ENCODE data around the gene HINT3. TPM values are rescaled to one million over a fixed set of nuclear protein-coding genes. Genes with fewer than 3 reads are reported as not detected.

The HINT3 gene
- total RNA-seq, 2 donors from 2014 or later, result 8.8 to 14.5 TPM

DNA sequence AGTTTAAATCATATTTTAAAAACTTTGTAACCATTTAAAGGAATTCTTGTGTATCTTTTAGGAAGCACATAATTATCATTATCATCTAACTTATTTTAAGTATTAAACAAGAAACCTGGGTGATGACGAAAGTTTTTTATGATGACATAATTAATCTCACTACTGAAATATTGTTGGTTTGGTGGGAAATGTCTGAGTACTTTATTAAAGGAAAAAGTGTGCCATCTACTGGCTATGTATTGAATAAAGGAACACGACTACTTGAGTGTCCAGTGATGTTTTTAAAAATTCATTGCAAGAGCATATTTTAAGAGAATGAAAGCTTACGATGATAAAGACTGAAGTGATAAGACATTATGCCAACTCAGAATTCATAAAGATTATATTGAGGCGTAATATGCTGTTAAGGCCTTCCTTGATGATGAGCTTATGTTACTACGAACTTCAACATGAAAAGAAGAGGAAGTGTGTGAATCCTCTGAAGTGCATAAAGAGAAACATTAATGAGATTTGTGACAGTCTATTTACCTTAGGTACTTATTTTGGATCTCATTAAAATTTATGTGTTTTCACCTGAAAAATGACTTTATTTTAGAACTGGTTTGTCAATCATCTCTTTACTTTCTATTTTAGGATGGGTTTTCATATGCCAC lies 17.8 kb downstream of the HINT3 start:
- DNase-seq (no peak), ATAC-seq (peak; percentile 80)
- Histone ChIP-seq H3K27me3 (no peaks in the 10 kb centered on the region), H3K4me1 (peaks cover 4% of the 10 kb centered on the region), H3K9me3 (no peaks in the 10 kb centered on the region), H3K36me3 (replicated peaks in 1 of 2; ENCODE audit: insufficient read depth in 1 of 2, low read depth in 2 of 2) (peaks cover 0 to 2% of the 10 kb centered on the region in 2 donors), H3K4me3 (no peak overlapping the region), H3K27ac (no peak overlapping the region)
- no peak for TF ChIP-seq POLR2A (IDR thresholded peaks at IDR 0.05)
- peak; percentile 12 to 68 (median 61) for TF ChIP-seq CTCF (IDR thresholded peaks at IDR 0.05)
- intact Hi-C loops (cut with DNase I), result loop anchor here (10.0 kb wide), 1 partner anchor 90 kb away; no protein-coding TSS in a partner anchor
- WGBS, 2 donors, result 25 to 27% methylated on average over 5 of the region's 5 CpGs

- Histone ChIP-seq H3K27ac (no peak overlapping the region), H3K4me3 (no peak overlapping the region), H3K27me3 (no peaks in the 10 kb centered on the region), H3K4me1 (no peaks in the 10 kb centered on the region), H3K36me3 (replicated peaks in 1 of 2; ENCODE audit: insufficient read depth in 1 of 2, low read depth in 2 of 2) (peaks cover 0 to 2% of the 10 kb centered on the region in 2 donors), H3K9me3 (no peaks in the 10 kb centered on the region)
- no peak for TF ChIP-seq POLR2A (IDR thresholded peaks at IDR 0.05)
- DNase-seq, result no peak
- intact Hi-C loops (cut with DNase I), result loop anchor here (10.0 kb wide), 1 partner anchor 94 kb away; no protein-coding TSS in a partner anchor
- WGBS, 2 donors, result 79 to 90% methylated on average over 3 of the region's 3 CpGs
- ATAC-seq, result no peak
Measured at GRCh38 chr6:125979101-125979500, 22.5 kb downstream of the HINT3 start.

GRCh38 chr6:125981571-125982185 lies 25.1 kb downstream of the HINT3 start:
- H3K4me1 ChIP-seq, result peaks cover 8% of the 10 kb centered on the region
- ATAC-seq, result no peak
- H3K36me3 ChIP-seq (replicated peaks in 1 of 2; ENCODE audit: insufficient read depth in 1 of 2, low read depth in 2 of 2), result peaks cover 0 to 2% of the 10 kb centered on the region in 2 donors
- no peak for DNase-seq
- WGBS, 2 donors, result 85 to 98% methylated on average over 2 of the region's 2 CpGs
- no peaks in the 10 kb centered on the region for H3K27me3 ChIP-seq
- no peak for TF ChIP-seq CTCF (IDR thresholded peaks at IDR 0.05)
- TF ChIP-seq POLR2A (IDR thresholded peaks at IDR 0.05), result no peak
- H3K9me3 ChIP-seq, result no peaks in the 10 kb centered on the region
- H3K27ac ChIP-seq, result no peak overlapping the region
- intact Hi-C loops (cut with DNase I), result no loop called here
- no peak overlapping the region for H3K4me3 ChIP-seq

- DNase-seq (no peak), ATAC-seq (no peak)
- H3K36me3 ChIP-seq (replicated peaks in 1 of 2; ENCODE audit: insufficient read depth in 1 of 2, low read depth in 2 of 2), result no peaks in the 10 kb centered on the region
- H3K4me1 ChIP-seq, result peaks cover 19% of the 10 kb centered on the region
- no peak overlapping the region for H3K27ac ChIP-seq
- intact Hi-C loops (cut with DNase I), result no loop called here
- TF ChIP-seq POLR2A (IDR thresholded peaks at IDR 0.05) (no peak), CTCF (IDR thresholded peaks at IDR 0.05) (no peak)
- no peaks in the 10 kb centered on the region for H3K27me3 ChIP-seq
- no peak overlapping the region for H3K4me3 ChIP-seq
- 71 to 77% methylated on average over 4 of the region's 4 CpGs for WGBS, 2 donors
- no peaks in the 10 kb centered on the region for H3K9me3 ChIP-seq
Measured at GRCh38 chr6:125983246-125983945, 26.8 kb downstream of the HINT3 start.

GRCh38 chr6:125984311-125984710 lies 27.7 kb downstream of the HINT3 start:
- no peak overlapping the region for H3K27ac ChIP-seq
- no peaks in the 10 kb centered on the region for H3K36me3 ChIP-seq (replicated peaks in 1 of 2; ENCODE audit: insufficient read depth in 1 of 2, low read depth in 2 of 2)
- intact Hi-C loops (cut with DNase I), result no loop called here
- DNase-seq (no peak), ATAC-seq (no peak)
- no peaks in the 10 kb centered on the region for H3K9me3 ChIP-seq
- no peaks in the 10 kb centered on the region for H3K27me3 ChIP-seq
- no peak overlapping the region for H3K4me3 ChIP-seq
- peaks cover 28% of the 10 kb centered on the region for H3K4me1 ChIP-seq
- WGBS, 2 donors, result 74 to 81% methylated on average over 2 of the region's 2 CpGs
- TF ChIP-seq POLR2A (IDR thresholded peaks at IDR 0.05) (no peak), CTCF (IDR thresholded peaks at IDR 0.05) (no peak)

Data from body of pancreas (tissue), 4 donors.